Cardiac septum (tissue), 1 donor: Measurements from ENCODE around the gene SLC10A1. TPM values are rescaled to one million over a fixed set of nuclear protein-coding genes. Genes with fewer than 3 reads are reported as not detected.

Source experiments
- DNase-seq: peaks from one replicate; pipeline ENCODE4 v3.0.0-alpha.2; 2020; ENCODE audit warnings: low spot score
- intact Hi-C: fragments of 100-400 bp; cut with DNase I; formaldehyde crosslinking; loops from one replicate; pipeline ENCODE4 v1.14.0; 2022
- total RNA-seq: library from RNA; stranded (reverse); fragmentation: NEBNext Ultra II Directional; extraction: Animal tissue kit (Norgen Biotek cat#: 25700); gene quantifications from one replicate; pipeline ENCODE4 v1.2.1, GENCODE V29; 2021
- donor health status: DM: no; HTN: no; CAD: no.

The SLC10A1 gene
- total RNA-seq, 1 donor from 2014 or later: not detected

- no peak for DNase-seq
- intact Hi-C loops: no loop called here
Observed at GRCh38 chr14:69811868-69812252, 14.8 kb upstream of the SLC10A1 start.

GRCh38 chr14:69811227-69811867, 14.3 kb upstream of the SLC10A1 start:
- intact Hi-C loops: no loop called here
- no peak for DNase-seq

GRCh38 chr14:69808919-69809808, 12.1 kb upstream of the SLC10A1 start:
- no peak for DNase-seq
- intact Hi-C loops: no loop called here

GRCh38 chr14:69807192-69807591, 10.2 kb upstream of the SLC10A1 start:
- intact Hi-C loops: no loop called here
- DNase-seq: no peak

- DNase-seq: no peak
- intact Hi-C loops: no loop called here
Observed at GRCh38 chr14:69804902-69805301, 7.9 kb upstream of the SLC10A1 start.

GRCh38 chr14:69803753-69804152, 6.7 kb upstream of the SLC10A1 start:
- intact Hi-C loops: no loop called here
- DNase-seq: no peak

- no peak for DNase-seq
- intact Hi-C loops: no loop called here
Observed at GRCh38 chr14:69798339-69798735, 1.3 kb upstream of the SLC10A1 start.

- intact Hi-C loops: no loop called here
- DNase-seq: no peak
Observed at GRCh38 chr14:69797573-69798338, 715 bp upstream of the SLC10A1 start.

GRCh38 chr14:69795691-69796090, 1.4 kb downstream of the SLC10A1 start:
- intact Hi-C loops: no loop called here
- no peak for DNase-seq

- DNase-seq: no peak
- intact Hi-C loops: no loop called here
Observed at GRCh38 chr14:69794791-69795190, 2.2 kb downstream of the SLC10A1 start.

- no peak for DNase-seq
- intact Hi-C loops: no loop called here
Observed at GRCh38 chr14:69792887-69793421, 4.1 kb downstream of the SLC10A1 start.

- no peak for DNase-seq
- intact Hi-C loops: no loop called here
Observed at GRCh38 chr14:69789118-69789640, 7.9 kb downstream of the SLC10A1 start.

GRCh38 chr14:69786603-69787002, 10.4 kb downstream of the SLC10A1 start:
- DNase-seq: no peak
- intact Hi-C loops: no loop called here

GRCh38 chr14:69784942-69785341, 12.1 kb downstream of the SLC10A1 start:
- intact Hi-C loops: no loop called here
- DNase-seq: no peak

GRCh38 chr14:69780952-69781351, 16.1 kb downstream of the SLC10A1 start:
- no peak for DNase-seq
- intact Hi-C loops: no loop called here

- DNase-seq: no peak
- intact Hi-C loops: no loop called here
Observed at GRCh38 chr14:69780092-69780491, 16.9 kb downstream of the SLC10A1 start.

GRCh38 chr14:69779088-69779487, 18.0 kb downstream of the SLC10A1 start:
- intact Hi-C loops: no loop called here
- DNase-seq: no peak

GRCh38 chr14:69776875-69777453, 20.1 kb downstream of the SLC10A1 start:
- DNase-seq: no peak
- intact Hi-C loops: no loop called here

GRCh38 chr14:69775012-69775411, 22.0 kb downstream of the SLC10A1 start:
- intact Hi-C loops: no loop called here
- DNase-seq: no peak
